Endometrial microvascular endothelial cells (primary cell): ENCODE measurements around the gene MB21D2. TPM values are rescaled to one million over a fixed set of nuclear protein-coding genes. Genes with fewer than 3 reads are reported as not detected.
"Not testable (repeated sequence)": the region's sequence is repeated elsewhere in the genome, so short reads cannot be mapped to it uniquely, and the experiment has no call there.

Experiments used
- in situ Hi-C: cut with HindIII; loops from 2 replicates; pipeline ENCODE4 v1.10.0; 2017; ENCODE audit warnings: low sequenced_read_pairs, low pct_unique_long_range_greater_than_20kb; ENCODE audit errors: inconsistent ontology term
- total RNA-seq: library from RNA; depleted of rRNA; stranded (reverse); fragments of >200 nt; gene quantifications from one replicate; pipeline ENCODE4 v1.2.3, GENCODE V29; 2015; ENCODE audit errors: inconsistent ontology term

MB21D2 gene, protein sequence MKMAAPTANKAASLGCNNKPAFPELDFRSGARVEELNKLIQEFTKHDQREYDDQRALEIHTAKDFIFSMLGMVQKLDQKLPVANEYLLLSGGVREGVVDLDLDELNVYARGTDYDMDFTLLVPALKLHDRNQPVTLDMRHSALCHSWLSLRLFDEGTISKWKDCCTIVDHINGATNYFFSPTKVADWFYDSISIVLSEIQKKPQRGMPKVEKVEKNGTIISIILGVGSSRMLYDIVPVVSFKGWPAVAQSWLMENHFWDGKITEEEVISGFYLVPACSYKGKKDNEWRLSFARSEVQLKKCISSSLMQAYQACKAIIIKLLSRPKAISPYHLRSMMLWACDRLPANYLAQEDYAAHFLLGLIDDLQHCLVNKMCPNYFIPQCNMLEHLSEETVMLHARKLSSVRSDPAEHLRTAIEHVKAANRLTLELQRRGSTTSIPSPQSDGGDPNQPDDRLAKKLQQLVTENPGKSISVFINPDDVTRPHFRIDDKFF
- total RNA-seq: 33.3 TPM

DNA sequence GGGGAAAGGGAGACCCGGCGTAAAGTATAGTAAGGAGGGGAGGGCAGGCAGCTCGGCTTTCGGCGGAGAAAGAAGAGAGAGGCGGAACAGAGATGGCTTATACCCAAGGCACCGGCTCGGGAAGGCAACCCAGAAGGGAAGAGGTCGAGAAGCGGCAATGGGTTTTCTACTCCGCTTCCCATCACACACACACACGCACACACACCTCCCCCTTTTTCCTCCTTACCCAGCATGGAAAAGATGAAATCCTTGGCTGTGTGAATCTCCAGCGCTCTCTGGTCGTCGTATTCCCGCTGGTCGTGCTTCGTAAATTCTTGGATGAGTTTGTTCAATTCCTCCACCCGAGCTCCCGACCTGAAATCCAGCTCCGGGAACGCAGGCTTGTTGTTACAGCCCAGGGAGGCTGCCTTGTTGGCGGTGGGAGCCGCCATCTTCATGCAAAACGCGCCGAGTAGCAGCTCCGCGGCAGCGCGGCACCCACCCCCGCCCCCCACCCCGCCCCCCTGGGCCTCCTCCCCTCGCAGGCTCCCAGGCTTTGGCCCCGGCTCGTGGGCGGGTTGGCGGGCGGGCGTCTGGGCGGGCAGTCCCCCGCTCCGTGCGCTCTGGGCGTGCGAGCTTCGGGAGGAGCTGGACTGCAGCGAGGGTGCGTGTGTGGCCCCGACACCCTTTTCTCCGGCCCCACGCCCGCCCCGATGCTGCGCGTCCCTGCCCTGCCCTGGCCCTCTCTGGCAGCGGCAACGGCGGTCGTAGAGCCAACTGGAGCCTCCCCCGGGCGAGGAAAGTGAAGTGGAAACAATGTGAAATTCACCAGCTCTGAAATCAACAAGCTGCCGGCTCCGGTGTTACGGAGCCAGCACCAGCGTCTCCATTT, at the start of gene MB21D2:
TSS of gene MB21D2 (minus strand) at position 453 of the 871 bp plus-strand sequence. CDS start at position 437, 16 bp downstream.
- in situ Hi-C loops: no loop called here

DNA sequence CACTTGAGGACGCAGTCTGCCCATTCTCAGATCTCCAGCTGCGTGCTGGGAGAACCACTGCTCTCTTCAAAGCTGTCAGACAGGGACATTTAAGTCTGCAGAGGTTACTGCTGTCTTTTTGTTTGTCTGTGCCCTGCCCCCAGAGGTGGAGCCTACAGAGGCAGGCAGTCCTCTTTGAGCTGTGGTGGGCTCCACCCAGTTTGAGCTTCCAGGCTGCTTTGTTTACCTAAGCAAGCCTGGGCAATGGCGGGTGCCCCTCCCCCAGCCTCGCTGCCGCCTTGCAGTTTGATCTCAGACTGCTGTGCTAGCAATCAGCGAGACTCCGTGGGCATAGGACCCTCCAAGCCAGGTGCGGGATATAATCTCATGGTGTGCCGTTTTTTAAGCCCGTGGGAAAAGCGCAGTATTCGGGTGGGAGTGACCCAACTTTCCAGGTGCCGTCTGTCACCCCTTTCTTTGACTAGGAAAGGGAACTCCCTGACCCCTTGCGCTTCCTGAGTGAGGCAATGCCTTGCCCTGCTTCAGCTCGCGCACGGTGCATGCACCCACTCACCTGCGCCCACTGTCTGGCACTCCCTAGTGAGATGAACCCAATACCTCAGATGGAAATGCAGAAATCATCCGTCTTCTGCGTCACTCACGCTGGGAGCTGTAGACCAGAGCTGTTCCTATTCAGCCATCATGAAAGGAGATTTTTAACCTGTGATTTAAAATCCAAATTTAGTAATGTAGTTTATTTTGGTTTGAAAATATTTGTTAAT, 47.5 kb upstream of the MB21D2 start:
- in situ Hi-C loops: not testable (repeated sequence)

DNA sequence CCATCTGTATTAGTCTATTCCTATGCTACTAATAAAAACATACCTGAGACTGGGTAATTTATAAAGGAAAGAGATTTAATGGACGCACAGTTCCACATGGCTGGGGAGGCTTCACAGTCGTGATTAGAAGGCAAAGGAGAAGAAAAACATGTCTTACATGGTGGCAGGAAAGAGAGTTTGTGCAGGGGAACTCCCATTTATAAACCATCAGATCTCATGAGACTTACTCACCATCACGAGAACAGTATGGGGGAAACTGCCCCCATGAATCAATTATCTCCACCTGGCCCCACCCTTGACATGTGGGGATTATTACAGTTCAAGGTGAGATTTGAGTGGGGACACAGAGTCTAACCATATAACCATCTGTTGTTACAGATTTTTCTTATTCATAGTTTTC, 42.1 kb upstream of the MB21D2 start:
- in situ Hi-C loops: no loop called here

DNA sequence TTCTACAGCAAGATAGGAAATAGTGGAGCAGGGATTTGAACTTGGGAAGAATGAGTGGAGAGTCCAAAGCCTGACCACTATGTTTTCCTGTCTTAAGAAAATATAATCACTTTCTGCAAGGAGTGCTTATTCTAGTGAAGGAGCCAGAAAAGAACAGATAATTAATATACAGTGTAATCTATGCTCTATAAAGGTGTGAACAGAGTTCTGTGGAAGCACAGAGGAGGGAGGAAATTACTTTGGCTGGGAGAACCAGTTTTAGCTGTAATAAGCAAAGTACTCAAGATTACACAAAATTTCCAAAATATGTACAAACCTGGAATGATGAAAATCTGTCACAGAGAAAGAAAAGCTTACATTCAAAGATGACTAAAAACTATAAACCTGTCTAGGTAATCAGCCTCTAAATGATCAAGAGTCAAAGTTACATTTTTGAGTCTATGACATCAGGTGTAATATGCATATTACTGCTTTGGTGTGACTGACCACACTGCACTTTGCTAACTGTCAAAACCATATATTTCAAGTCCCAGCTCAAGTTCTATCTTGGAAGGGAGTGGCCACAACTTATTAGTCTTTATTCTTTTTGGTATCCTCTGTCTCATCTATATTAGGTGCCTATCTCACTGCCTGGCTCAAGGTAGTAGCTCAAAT, 40.7 kb upstream of the MB21D2 start:
- in situ Hi-C loops: no loop called here

DNA sequence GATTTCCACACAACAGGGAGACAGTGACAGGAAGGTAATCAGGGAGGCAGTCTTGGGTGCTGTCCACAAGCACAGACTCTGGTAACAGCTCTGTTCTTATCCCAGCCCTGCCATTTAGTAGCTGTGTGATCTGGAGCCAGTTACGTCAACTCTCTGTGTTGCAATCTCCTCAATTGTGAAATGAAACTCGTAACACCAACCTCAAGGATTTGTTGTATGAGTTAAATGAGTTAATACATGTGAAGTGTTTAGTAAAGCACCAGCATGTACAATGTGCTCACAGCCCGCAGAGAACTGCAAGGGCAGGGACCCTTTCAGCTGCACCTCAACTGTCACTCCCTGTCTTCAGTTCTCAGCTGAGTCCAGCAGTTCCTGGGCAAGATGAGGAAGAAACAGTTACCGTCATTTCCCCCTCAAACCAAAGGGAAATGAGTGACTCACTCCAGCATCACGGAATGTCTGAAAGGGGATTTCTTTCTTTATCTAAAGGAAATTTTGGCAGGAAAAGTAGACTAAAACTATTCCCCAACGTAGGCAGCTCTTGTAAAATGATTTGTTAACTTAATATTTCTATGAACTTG, 39.9 kb upstream of the MB21D2 start:
- in situ Hi-C loops: no loop called here

DNA sequence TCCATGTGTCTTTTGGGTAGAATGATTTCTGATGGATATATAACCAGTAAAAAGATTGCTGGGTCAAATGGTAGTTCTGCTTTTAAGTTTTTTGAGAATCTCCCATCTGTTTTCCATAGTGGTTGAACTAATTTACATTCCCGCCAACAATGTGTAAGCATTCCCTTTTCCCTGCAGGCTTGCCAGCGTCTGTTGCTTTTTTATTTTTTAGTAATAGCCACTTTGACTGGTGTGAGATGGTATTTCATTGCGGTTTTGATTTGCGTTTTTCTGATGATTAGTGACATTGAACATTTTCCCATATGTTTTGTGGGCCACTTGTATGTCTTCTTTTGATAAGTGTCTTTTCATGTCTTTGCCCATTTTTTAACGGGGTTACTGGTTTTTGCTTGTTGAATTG, 36.3 kb upstream of the MB21D2 start:
- in situ Hi-C loops: no loop called here

DNA sequence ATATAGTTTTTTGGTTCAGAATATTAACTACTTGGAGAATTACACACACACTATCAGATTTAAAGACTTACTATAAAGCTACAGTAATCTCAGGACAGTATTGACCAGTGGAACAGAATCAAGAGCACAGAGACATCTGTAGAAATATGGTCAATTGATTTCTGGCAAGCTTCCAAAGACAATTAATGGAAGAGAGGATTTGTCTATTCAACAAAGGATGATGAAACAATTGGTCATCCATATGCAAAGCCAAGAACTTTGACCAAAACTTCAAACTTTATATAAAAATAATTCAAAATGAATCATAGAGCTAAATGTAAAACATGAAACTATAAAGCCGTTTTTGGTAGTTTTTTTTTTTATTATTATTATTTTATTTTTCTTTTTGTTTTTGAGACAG, 29.8 kb upstream of the MB21D2 start:
- in situ Hi-C loops: no loop called here

DNA sequence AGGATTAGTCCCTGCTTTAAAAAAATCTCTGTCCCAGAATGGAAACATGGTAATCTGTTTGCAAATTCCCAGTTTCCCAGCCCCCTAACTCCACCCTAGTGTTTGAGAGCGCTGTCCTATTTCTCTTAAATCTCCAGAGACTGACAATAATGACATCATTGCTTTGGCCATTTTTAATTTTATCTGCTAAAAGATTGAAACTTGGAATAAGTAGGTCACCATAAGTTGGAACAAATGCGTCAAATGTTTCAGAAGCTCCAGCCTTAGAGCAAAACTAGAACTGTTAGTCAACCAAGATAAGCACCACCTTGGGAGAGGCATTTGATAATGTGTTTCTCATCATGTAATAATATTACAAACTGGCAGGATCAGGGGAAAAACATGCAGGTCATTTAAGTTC, 25.7 kb upstream of the MB21D2 start:
- in situ Hi-C loops: no loop called here

DNA sequence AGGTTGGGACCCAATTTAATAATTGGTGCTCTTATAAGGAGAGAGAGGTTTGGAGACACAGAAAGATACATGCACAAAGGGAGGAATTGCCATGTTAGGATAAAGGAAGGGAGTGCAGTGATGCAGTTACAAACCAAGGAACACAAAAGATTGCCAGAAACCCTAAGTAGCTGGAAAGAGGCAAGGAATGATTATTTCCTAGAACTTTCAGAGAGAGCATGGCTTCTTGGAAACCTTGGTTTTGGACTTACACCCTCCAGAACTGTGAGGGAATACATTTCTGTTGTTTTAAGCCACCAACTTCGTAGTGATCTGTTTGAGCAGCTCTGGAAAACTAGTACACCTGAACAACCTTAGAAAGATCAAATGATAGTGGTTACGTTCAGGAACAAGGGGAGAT, 25.0 kb upstream of the MB21D2 start:
- in situ Hi-C loops: no loop called here

DNA sequence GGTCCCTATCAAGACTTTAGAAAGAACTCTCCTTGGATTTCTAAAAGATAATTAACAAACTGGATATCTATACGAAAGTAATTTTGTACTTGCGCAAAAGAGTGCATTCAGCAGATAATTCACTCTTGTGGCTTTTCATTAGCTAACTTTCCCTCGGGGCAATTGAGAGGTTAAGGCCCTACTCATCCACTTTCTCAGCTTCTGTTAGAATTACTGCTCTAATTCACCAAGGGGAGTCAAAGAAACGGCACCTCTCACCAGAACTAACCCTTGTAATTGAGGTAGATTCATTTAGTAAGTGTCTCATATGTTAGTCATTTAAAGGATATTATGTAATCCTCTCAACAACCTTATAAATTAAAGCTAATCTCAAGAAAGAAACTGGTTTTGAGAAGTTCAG, 22.5 kb upstream of the MB21D2 start:
- in situ Hi-C loops: no loop called here

DNA sequence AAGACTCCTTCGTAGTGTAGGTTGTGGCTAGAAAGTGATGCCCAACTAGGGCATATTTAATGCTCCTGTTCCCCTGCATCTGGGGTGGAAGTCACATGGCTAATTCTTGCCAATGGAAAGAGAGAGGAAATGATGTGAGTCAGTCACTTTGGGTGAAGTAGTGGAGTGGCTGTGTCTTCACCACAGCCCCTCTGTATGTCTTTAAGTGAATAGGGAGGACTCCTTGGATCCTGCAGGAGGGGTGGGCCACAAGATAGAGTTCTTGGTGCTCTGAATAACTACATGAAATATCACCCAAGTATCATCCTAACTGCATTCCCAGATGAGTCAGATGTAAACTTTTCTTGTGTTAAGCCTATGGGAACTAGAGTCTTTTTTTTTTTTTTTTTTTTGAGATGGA, 17.8 kb upstream of the MB21D2 start:
- in situ Hi-C loops: no loop called here

DNA sequence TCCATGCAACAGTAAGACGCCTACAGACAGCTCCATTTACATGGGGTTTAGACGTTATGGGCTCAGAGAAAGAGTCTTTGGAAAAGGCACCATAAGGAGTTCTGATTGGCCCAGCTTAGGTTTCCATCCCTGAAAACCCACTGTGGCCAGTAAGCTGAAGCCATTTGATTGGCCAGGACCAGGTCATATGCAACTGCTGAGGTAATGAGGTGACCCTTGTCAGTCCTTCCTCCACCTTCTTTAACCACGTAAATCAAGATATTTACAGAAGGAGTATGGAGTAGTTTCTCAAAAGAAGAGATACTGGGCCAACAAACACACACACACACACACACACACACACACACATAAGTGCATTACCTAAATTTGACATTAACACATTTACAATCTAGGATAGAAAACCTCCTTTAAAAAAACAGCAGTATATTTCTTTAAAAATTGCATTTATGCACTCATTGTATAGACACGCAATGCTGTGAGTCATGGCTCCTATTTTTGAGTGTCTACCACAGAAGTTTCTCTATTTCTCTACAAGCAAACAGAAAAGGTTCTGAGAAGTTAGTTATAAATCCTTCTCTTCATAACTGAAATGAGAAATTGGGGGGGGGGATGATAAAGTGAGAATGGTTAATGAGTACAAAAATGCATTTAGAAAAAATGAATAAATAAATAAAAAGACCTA, 16.3 kb upstream of the MB21D2 start:
- in situ Hi-C loops: no loop called here

DNA sequence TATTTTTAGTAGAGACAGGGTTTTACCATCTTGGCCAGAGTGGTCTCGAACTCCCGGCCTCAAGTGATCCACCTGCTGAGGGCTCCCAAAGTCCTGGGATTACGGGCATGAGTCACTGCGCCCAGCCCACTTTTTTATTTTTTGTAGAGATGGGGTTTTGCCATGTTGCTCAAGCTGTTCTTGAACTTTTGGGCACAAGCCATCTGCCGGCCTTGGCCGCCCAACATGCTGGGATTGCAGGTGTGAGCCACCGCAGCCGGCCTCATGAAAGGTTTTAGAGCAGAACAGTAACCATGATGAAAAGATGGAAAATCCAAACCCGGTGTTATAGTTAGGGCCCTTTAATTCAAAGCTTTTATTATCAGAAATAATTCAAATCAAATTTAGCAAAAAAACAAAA, 15.6 kb upstream of the MB21D2 start:
- in situ Hi-C loops: no loop called here

DNA sequence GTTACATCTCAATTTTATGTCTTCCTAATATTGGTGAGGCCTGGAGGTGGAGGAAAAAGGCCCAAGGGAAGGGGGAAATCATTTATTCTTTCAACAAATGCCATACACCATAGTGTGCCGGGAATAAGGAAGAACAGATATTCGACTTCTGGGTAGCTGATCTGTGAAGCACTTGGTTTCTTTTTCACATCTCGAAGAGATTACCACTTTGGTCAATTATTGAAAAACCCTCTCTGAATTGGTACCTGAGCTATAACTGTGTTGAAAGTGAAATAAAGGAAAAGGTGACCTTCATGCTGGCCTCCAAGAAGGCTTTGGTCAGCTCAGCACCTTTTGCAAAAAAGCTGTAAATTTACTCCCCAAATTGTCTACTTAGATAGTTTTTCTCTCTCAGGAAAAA, 14.2 kb upstream of the MB21D2 start:
- in situ Hi-C loops: no loop called here

DNA sequence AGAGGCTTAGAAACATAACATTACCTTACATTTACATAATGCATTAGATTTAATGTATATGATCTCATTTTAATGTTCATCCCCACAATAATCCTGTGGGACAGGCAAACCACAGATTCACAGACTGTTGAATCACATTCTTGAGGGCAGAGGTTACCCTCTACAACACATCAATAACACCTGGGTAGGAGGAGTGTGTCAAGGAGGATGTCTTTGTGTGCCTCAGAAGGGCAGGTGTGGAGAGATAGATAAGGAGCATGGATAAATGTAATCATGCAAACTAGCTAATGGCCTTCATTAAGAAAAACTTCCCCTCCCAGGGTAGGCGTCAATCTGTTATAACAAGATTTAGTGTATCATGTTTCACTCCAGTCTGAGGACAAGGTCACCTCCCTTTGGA, 12.9 kb upstream of the MB21D2 start:
- in situ Hi-C loops: no loop called here

DNA sequence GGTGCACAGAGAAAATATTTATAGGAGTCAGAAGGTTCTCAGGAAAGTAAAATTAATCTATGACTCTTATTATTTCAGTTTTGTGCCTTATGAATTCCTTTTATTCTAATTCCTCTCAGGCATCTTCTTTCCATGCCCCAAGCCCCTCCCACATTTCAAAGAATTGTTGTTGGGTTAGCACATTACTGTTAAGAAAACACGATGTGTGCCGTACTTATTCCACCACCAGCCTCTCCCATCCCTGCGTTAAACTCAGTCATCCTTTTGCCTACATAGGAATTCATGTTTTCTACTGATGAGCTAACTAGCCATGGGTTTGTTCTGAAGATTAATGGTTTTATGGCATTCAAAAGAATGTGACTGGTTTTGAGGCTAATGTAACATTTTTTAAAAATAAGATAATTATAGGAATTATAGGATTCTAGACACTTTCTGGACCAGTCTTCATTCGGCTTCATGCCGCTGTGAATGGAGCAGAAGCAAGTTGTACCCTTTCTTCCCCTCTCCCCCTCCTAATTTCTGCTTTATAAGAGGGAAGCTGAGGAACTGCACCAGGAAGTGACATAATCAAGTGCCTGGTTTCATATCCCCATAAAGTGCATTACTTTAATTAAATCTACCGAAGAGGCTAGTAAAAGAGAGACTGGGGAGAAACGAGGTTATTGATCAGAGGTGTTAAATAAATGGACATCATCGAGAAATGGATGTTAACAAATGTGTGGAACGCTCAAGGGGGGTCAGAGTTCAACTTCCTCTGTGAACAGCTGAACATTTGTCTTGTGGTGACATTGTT, 12.3 kb upstream of the MB21D2 start:
- in situ Hi-C loops: no loop called here

DNA sequence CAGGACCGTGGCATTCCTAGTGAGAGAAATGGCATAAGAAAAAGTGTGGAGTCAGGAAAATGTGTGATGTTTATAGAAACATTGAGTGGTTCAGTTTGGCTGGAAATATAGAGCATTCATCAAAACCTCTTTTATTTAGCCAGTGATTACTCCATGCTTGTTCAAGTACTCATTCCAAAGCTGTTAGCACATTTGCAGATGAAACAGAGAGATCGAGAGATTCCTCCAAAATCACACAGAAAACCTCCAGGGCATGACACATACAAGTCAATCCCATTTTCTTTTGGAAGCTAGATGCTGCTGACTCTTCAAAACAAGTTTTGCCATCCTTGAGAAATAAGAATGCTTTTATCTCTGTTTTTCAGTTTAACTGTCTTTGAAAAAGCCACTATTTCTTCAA, 11.5 kb upstream of the MB21D2 start:
- in situ Hi-C loops: no loop called here
